NCI-H2029 (cell line): ENCODE data around the gene MYO1C.
"Not testable (repeated sequence)": the region's sequence is repeated elsewhere in the genome, so short reads cannot be mapped to it uniquely, and the experiment has no call there.

Experiments
- DNase-seq: peaks from one replicate; lab custom pipeline; 2025; lab: John Stamatoyannopoulos, UW

MYO1C gene, protein sequence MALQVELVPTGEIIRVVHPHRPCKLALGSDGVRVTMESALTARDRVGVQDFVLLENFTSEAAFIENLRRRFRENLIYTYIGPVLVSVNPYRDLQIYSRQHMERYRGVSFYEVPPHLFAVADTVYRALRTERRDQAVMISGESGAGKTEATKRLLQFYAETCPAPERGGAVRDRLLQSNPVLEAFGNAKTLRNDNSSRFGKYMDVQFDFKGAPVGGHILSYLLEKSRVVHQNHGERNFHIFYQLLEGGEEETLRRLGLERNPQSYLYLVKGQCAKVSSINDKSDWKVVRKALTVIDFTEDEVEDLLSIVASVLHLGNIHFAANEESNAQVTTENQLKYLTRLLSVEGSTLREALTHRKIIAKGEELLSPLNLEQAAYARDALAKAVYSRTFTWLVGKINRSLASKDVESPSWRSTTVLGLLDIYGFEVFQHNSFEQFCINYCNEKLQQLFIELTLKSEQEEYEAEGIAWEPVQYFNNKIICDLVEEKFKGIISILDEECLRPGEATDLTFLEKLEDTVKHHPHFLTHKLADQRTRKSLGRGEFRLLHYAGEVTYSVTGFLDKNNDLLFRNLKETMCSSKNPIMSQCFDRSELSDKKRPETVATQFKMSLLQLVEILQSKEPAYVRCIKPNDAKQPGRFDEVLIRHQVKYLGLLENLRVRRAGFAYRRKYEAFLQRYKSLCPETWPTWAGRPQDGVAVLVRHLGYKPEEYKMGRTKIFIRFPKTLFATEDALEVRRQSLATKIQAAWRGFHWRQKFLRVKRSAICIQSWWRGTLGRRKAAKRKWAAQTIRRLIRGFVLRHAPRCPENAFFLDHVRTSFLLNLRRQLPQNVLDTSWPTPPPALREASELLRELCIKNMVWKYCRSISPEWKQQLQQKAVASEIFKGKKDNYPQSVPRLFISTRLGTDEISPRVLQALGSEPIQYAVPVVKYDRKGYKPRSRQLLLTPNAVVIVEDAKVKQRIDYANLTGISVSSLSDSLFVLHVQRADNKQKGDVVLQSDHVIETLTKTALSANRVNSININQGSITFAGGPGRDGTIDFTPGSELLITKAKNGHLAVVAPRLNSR

GRCh38 chr17:1492249-1493206 is at the start of gene MYO1C:
Gene MYO1C, minus strand, starts transcription at chr17:1492686. Its CDS starts 199 bp downstream, at chr17:1492487.
- no peak for DNase-seq

GRCh38 chr17:1541367-1541904 is 49.0 kb upstream of the MYO1C start:
- DNase-seq = no peak

DNA sequence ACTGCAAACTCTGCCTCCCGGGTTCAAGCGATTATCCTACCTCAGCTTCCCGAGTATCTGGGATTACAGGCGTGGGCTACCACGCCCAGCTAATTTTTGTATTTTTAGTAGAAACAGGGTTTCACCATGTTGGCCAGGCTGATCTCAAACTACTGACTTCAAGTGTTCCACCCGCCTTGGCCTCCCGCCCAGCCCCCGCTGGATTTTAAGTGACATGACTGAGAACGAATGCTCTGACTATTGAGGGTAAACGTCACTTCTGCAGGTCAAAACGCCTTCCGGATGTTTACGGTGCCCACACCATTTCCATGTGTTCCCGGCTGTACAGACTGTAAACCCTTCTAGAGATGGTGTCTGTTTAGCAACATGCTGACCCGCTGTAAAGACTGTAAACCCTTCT is 47.3 kb upstream of the MYO1C start:
- DNase-seq = no peak

- no peak for DNase-seq
These were observed 43.3 kb upstream of the MYO1C start for GRCh38 chr17:1535737-1536136.

DNA sequence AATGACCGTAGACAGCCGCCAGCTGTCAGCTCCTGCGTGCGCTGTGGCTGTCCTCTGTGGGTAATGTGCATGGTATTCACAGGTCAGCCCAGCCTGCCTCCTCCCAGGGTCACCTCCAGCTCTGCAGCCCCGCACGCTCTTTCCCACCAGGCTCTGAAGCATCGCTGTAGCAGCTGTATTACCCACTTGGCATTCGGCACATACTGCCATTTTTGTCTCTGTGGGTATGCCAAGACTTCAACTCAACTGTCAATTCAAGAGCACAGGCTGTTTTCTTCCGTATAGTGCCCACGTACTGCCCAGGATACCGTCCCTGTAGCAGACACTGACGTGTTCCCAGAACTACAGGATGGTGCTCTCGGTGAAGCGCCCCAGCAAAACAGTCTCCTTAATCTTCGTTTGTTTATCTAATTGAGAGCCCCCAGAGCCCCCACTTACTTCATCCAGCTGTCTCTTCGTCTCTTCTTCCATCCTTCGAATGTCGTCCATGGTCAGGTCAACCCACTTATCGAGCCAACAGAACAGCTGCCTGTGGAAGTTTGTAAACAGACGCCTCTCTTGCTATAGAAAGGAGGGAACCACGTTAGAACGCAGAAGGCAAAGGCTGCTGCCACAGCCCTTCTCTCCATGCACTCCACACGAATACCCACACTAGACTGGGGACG is 41.3 kb upstream of the MYO1C start:
- DNase-seq = no peak

- no peak for DNase-seq
These were observed 40.5 kb upstream of the MYO1C start for GRCh38 chr17:1532836-1533602.

DNA sequence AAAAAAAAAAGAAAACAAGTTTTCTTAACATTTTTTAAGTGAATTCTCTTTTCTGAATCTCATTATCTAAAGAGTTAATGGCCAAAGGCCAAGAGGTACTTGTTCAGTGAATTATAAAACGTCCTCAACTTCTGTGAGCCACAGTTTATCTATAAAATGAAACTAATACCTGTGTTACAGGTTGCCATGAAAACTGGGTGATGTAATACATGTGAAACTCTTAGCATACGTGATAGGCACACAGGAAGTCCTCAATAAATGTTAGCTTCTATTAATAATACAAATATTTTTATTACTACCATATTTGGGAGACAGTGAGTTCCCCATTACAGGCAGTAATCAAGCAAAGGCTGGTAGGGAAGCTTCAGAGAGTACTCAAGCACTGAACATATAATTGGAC is 37.4 kb upstream of the MYO1C start:
- no peak for DNase-seq

DNA sequence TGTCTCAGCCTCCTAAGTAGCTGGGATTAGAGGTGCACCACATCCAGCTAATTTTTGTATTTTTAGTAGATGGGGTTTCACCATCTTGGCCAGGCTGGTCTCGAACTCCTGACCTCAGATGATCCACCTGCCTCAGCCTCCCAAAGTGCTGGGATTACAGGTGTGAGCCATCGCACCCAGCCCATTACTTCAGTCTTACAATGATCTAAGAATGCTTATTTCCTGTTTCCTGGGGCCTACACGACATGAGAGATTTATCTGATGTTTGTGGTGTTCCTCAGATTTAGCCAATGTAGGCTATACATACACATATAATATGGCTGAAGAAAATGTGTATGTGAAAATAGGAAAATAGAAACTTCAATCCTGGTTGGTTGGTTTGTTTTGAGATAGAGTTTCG is 34.4 kb upstream of the MYO1C start:
- not testable (repeated sequence) for DNase-seq

- DNase-seq = no peak
These were observed 30.1 kb upstream of the MYO1C start for GRCh38 chr17:1522626-1523025.

- no peak for DNase-seq
These were observed 28.7 kb upstream of the MYO1C start for GRCh38 chr17:1521086-1521640.

- DNase-seq = no peak
These were observed 27.2 kb upstream of the MYO1C start for GRCh38 chr17:1519678-1520077.

DNA sequence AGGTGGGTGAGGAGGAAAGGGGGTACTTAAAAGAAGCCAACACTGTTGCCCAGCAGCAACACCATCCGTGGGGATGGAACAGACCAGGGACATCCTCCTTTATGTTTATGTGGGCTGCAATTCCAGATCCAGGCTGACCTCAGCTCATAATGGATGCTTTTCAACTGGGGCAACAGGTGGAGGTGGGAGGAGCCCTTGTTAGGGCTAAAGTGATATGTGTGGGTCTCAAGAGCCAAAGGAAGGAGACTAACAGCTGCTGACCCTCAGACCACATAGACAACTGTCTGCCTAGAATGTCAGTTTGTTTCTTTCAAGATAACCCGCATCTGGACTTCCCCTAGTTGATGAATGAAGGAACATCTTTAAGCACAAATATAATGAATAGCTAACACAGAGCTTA is 25.9 kb upstream of the MYO1C start:
- DNase-seq = no peak

DNA sequence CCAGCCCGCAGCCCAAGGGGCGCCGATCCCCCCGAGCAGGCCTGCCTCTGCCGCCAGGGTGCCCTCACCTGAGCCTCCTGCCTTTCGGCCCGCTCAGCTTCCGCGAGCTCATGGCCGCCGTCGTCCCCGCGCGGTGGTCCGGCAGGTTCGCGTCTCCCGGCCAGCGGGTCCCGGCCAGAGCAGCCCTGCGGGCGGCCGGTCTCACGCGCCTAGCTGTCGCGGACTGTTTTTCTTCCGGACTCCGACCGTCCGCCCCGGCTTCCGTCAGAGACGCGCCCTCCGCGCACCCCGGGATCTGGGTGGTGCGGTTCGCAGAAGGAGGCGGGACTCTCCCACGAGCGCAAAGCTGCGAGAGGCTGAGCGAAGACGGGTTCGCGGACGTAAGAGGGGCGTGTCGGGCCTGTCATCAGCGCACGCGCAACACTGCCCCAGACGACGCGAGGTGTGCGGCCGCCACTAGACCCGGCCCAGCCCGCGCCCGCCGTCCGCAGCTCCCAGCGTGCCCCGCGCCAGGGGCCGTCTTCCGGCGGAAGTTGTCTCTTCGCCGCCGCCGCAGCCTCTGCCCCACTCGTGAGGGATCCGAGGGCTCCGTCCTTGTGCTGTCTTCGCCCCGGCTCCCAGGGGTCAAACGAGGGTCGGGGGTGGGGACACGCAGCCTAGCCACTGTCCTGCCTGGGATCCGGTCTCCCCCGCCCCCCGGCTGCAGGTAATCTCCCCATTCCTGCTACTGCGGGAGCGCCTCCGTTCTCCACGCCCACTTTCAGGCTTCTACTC is 24.1 kb upstream of the MYO1C start, which contains the start of gene INPP5K:
INPP5K (minus strand) TSS at position 225 of the 774 bp plus-strand sequence; CDS start at position 112, 113 bp downstream.
- DNase-seq = peak; percentile 88

GRCh38 chr17:1515640-1516387 is 23.3 kb upstream of the MYO1C start:
- no peak for DNase-seq

DNA sequence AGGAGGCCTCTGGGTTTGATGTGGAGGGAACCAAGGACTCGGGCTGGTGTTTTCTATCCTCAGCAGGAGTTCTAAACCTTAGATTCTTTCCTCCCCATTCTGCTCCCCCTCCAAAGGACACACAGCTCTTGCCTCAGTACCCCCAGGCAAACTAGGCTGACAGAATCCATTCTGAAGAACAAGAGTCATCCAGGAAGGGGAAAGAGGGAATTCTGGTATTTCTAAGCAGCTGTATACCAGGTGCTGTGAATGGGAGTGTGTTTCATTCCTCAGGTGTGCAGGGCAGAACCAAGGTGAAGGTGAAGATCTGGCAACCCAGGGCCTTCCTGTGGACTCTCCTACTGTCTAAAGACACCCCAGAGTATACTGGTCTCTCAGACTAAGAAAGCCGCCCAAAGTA is 19.9 kb upstream of the MYO1C start:
- no peak for DNase-seq

DNA sequence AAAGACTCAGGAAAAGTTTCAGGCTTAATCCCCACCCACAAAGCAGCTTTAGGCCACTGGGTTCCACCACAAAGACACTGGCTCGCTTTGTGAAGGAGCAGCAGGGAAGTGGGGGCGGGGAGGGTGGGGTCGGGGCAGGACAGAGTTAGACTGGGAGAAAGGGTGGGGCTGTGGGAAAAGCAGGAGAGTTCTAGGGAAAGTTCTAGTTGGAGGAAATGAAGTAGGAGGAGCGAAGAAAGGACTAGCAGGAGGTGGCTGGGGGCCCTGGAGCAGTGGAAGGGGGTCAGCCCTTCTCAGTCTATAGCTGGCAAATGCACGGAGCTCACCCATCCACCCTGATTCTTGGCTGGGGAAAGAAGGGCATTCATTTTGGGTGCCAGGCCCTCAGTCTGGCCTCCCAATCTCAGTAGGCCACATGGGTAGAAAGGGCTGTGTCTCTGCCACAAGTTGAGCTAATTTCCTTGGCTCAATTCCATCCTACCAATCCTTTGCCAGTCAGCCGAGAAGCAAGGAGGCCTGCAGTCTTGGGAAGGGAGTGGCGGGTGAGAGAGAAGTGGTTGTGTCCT is 19.4 kb upstream of the MYO1C start:
- DNase-seq = no peak

- no peak for DNase-seq
These were observed 18.8 kb upstream of the MYO1C start for GRCh38 chr17:1511290-1511689.
